Skeletal muscle tissue (tissue), 4 donors: Measurements from ENCODE around the gene MT2A. TPM values are rescaled to one million over a fixed set of nuclear protein-coding genes. Genes with fewer than 3 reads are reported as not detected.

Experiments used
- H3K27ac ChIP-seq: one replicate; pipeline ENCODE4 v1.7.0; 2013; ENCODE audit warnings: mild to moderate bottlenecking, low read depth, low read length, inconsistent platforms
- H3K27me3 ChIP-seq, 3 donors: one replicate each; pipeline ENCODE4 v1.7.0; 2013; ENCODE audit warnings: low read length in 3 of 3; ENCODE audit not compliant: control insufficient read depth in 3 of 3, insufficient read depth in 3 of 3
- H3K36me3 ChIP-seq, 3 donors: one replicate each; pipeline ENCODE4 v1.7.0; 2013; ENCODE audit warnings: low read length in 3 of 3; ENCODE audit not compliant: control insufficient read depth in 3 of 3, insufficient read depth in 3 of 3
- H3K4me1 ChIP-seq, 3 donors: one replicate each; pipeline ENCODE4 v1.7.0; 2013; ENCODE audit warnings: low read length in 3 of 3, mild to moderate bottlenecking in 3 of 3; ENCODE audit not compliant: control insufficient read depth in 3 of 3, insufficient read depth in 3 of 3
- H3K4me3 ChIP-seq, 3 donors: one replicate each; pipeline ENCODE4 v1.7.0; 2013; ENCODE audit warnings: low read length in 3 of 3
- H3K9ac ChIP-seq, 3 donors: one replicate each; pipeline ENCODE4 v1.7.0; 2013; ENCODE audit warnings: low read length in 3 of 3, mild to moderate bottlenecking in 3 of 3, moderate library complexity in 2 of 3, low read depth in 1 of 3
- H3K9me3 ChIP-seq, 3 donors: one replicate each; pipeline ENCODE4 v1.7.0; 2013; ENCODE audit warnings: low read length in 3 of 3; ENCODE audit not compliant: control insufficient read depth in 3 of 3
- total RNA-seq: library from RNA; depleted of rRNA; stranded (reverse); fragments of >200 nt; gene quantifications from one replicate; pipeline ENCODE4 v1.2.3, GENCODE V29; 2014
- donor health status: Osteomylitis.

The MT2A gene
- 2.1 TPM for total RNA-seq

GRCh38 chr16:56608043-56608875 lies at the start of gene MT2A:
MT2A (plus strand) TSS chr16:56608584; CDS start chr16:56608656, 72 bp downstream.
- Histone ChIP-seq H3K27ac (peak within 1 kb of the TSS; percentile 98), H3K9me3 (no peaks in the 10 kb centered on the region), H3K36me3 (no peaks in the 10 kb centered on the region), H3K9ac (peak within 1 kb of the TSS; percentile 76 to 93 (median 81)), H3K27me3 (no peaks in the 10 kb centered on the region), H3K4me3 (peak within 1 kb of the TSS; percentile 75 to 89 (median 89)), H3K4me1 (peaks cover 69 to 81% (median 81%) of the 10 kb centered on the region in 3 donors)

GRCh38 chr16:56559109-56559508 lies 49.3 kb upstream of the MT2A start:
- Histone ChIP-seq H3K27ac (no peak overlapping the region), H3K9ac (no peak overlapping the region), H3K4me3 (no peak overlapping the region), H3K36me3 (no peaks in the 10 kb centered on the region), H3K9me3 (no peaks in the 10 kb centered on the region), H3K4me1 (peaks cover 0 to 3% (median 3%) of the 10 kb centered on the region in 3 donors), H3K27me3 (peaks cover 0 to 9% (median 6%) of the 10 kb centered on the region in 3 donors)

- peaks cover 0 to 3% (median 3%) of the 10 kb centered on the region in 3 donors for H3K4me1 ChIP-seq
- H3K27ac ChIP-seq = no peak overlapping the region
- peaks cover 0 to 6% (median 4%) of the 10 kb centered on the region in 3 donors for H3K27me3 ChIP-seq
- no peaks in the 10 kb centered on the region for H3K36me3 ChIP-seq
- H3K4me3 ChIP-seq = no peak overlapping the region
- no peaks in the 10 kb centered on the region for H3K9me3 ChIP-seq
- H3K9ac ChIP-seq = no peak overlapping the region
Observed at GRCh38 chr16:56560447-56560846, 47.9 kb upstream of the MT2A start.

- Histone ChIP-seq H3K9me3 (no peaks in the 10 kb centered on the region), H3K4me1 (peaks cover 0 to 3% (median 3%) of the 10 kb centered on the region in 3 donors), H3K27ac (no peak overlapping the region), H3K4me3 (no peak overlapping the region), H3K36me3 (no peaks in the 10 kb centered on the region), H3K27me3 (peaks cover 0 to 4% (median 2%) of the 10 kb centered on the region in 3 donors), H3K9ac (no peak overlapping the region)
Observed at GRCh38 chr16:56561126-56561525, 47.3 kb upstream of the MT2A start.

GRCh38 chr16:56564793-56565477 lies 43.4 kb upstream of the MT2A start, which contains the start of gene MT4:
MT4 (plus strand) TSS chr16:56565073; CDS start chr16:56565129, 56 bp downstream.
- no peak within 1 kb of the TSS for H3K4me3 ChIP-seq
- no peaks in the 10 kb centered on the region for H3K9me3 ChIP-seq
- H3K27ac ChIP-seq = no peak within 1 kb of the TSS
- no peaks in the 10 kb centered on the region for H3K36me3 ChIP-seq
- no peak within 1 kb of the TSS for H3K9ac ChIP-seq
- no peaks in the 10 kb centered on the region for H3K4me1 ChIP-seq
- H3K27me3 ChIP-seq = no peaks in the 10 kb centered on the region

GRCh38 chr16:56569971-56570370 lies 38.4 kb upstream of the MT2A start:
- no peaks in the 10 kb centered on the region for H3K9me3 ChIP-seq
- no peak overlapping the region for H3K27ac ChIP-seq
- no peaks in the 10 kb centered on the region for H3K27me3 ChIP-seq
- H3K4me1 ChIP-seq = no peaks in the 10 kb centered on the region
- no peak overlapping the region for H3K4me3 ChIP-seq
- no peaks in the 10 kb centered on the region for H3K36me3 ChIP-seq
- H3K9ac ChIP-seq = no peak overlapping the region

GRCh38 chr16:56571525-56571924 lies 36.9 kb upstream of the MT2A start:
- Histone ChIP-seq H3K27ac (no peak overlapping the region), H3K9ac (no peak overlapping the region), H3K4me1 (no peaks in the 10 kb centered on the region), H3K27me3 (no peaks in the 10 kb centered on the region), H3K9me3 (no peaks in the 10 kb centered on the region), H3K4me3 (no peak overlapping the region), H3K36me3 (no peaks in the 10 kb centered on the region)

GRCh38 chr16:56574625-56575024 lies 33.8 kb upstream of the MT2A start:
- no peak overlapping the region for H3K9ac ChIP-seq
- no peaks in the 10 kb centered on the region for H3K4me1 ChIP-seq
- no peaks in the 10 kb centered on the region for H3K36me3 ChIP-seq
- H3K4me3 ChIP-seq = no peak overlapping the region
- H3K27me3 ChIP-seq = no peaks in the 10 kb centered on the region
- no peaks in the 10 kb centered on the region for H3K9me3 ChIP-seq
- H3K27ac ChIP-seq = no peak overlapping the region

- Histone ChIP-seq H3K4me1 (no peaks in the 10 kb centered on the region), H3K27me3 (no peaks in the 10 kb centered on the region), H3K36me3 (no peaks in the 10 kb centered on the region), H3K9ac (no peak overlapping the region), H3K4me3 (no peak overlapping the region), H3K27ac (no peak overlapping the region), H3K9me3 (no peaks in the 10 kb centered on the region)
Observed at GRCh38 chr16:56576585-56577299, 31.6 kb upstream of the MT2A start.
